Muscle layer of colon (tissue), 2 donors: ENCODE results near the gene GARS1.

Experiments used
- H3K27ac ChIP-seq: one replicate; pipeline ENCODE4 v1.7.0; 2013; ENCODE audit warnings: low read depth, mild to moderate bottlenecking, low read length, moderate library complexity
- H3K27me3 ChIP-seq, 2 donors: one replicate each; pipeline ENCODE4 v1.7.0; 2013; ENCODE audit warnings: low read length in 2 of 2, mild to moderate bottlenecking in 2 of 2; ENCODE audit not compliant: insufficient read depth in 2 of 2, control insufficient read depth in 1 of 2
- H3K36me3 ChIP-seq: one replicate; pipeline ENCODE4 v1.7.0; 2013; ENCODE audit warnings: mild to moderate bottlenecking, low read length; ENCODE audit not compliant: insufficient read depth
- H3K4me1 ChIP-seq: one replicate; pipeline ENCODE4 v1.7.0; 2013; ENCODE audit warnings: mild to moderate bottlenecking, low read length; ENCODE audit not compliant: insufficient read depth
- H3K4me3 ChIP-seq, 2 donors: one replicate each; pipeline ENCODE4 v1.7.0; 2013; ENCODE audit warnings: low read length in 2 of 2, low read depth in 1 of 2, mild to moderate bottlenecking in 1 of 2, moderate library complexity in 1 of 2
- H3K9ac ChIP-seq: one replicate; pipeline ENCODE4 v1.7.0; 2013; ENCODE audit warnings: low read length
- H3K9me3 ChIP-seq: one replicate; pipeline ENCODE4 v1.7.0; 2013; ENCODE audit warnings: mild to moderate bottlenecking, low read length
- donor health status: abdominal sarcoma.
- donor health status: Adenocarcinoma of cecum.

The GARS1 gene

GRCh38 chr7:30594540-30595435 lies at the start of gene GARS1:
TSS of gene GARS1 (plus strand) at chr7:30594878. CDS start at chr7:30594922, 44 bp downstream.
- H3K27me3 ChIP-seq, result no peaks in the 10 kb centered on the region
- peaks cover 8% of the 10 kb centered on the region for H3K36me3 ChIP-seq
- peaks cover 11% of the 10 kb centered on the region for H3K4me1 ChIP-seq
- H3K9ac ChIP-seq, result peak within 1 kb of the TSS; percentile 97
- no peaks in the 10 kb centered on the region for H3K9me3 ChIP-seq
- H3K27ac ChIP-seq, result peak within 1 kb of the TSS; percentile 97
- H3K4me3 ChIP-seq, result peak within 1 kb of the TSS; percentile 92 to 97

GRCh38 chr7:30545791-30546555 lies 48.7 kb upstream of the GARS1 start:
- Histone ChIP-seq H3K27me3 (no peaks in the 10 kb centered on the region), H3K4me3 (no peak overlapping the region), H3K27ac (no peak overlapping the region), H3K4me1 (peaks cover 5% of the 10 kb centered on the region), H3K36me3 (no peaks in the 10 kb centered on the region), H3K9ac (no peak overlapping the region), H3K9me3 (no peaks in the 10 kb centered on the region)

- no peak overlapping the region for H3K27ac ChIP-seq
- H3K4me1 ChIP-seq, result peaks cover 9% of the 10 kb centered on the region
- no peaks in the 10 kb centered on the region for H3K9me3 ChIP-seq
- H3K9ac ChIP-seq, result no peak overlapping the region
- no peaks in the 10 kb centered on the region for H3K36me3 ChIP-seq
- H3K27me3 ChIP-seq, result no peaks in the 10 kb centered on the region
- H3K4me3 ChIP-seq, result no peak overlapping the region
Observed at GRCh38 chr7:30546596-30546995, 48.1 kb upstream of the GARS1 start.

GRCh38 chr7:30548845-30549244 lies 45.8 kb upstream of the GARS1 start:
- H3K4me1 ChIP-seq, result peaks cover 9% of the 10 kb centered on the region
- no peak overlapping the region for H3K9ac ChIP-seq
- no peaks in the 10 kb centered on the region for H3K36me3 ChIP-seq
- no peaks in the 10 kb centered on the region for H3K27me3 ChIP-seq
- H3K9me3 ChIP-seq, result no peaks in the 10 kb centered on the region
- H3K4me3 ChIP-seq, result no peak overlapping the region
- no peak overlapping the region for H3K27ac ChIP-seq

- Histone ChIP-seq H3K27me3 (no peaks in the 10 kb centered on the region), H3K4me3 (no peak overlapping the region), H3K36me3 (no peaks in the 10 kb centered on the region), H3K9ac (no peak overlapping the region), H3K4me1 (peaks cover 9% of the 10 kb centered on the region), H3K9me3 (no peaks in the 10 kb centered on the region), H3K27ac (no peak overlapping the region)
Observed at GRCh38 chr7:30549931-30550493, 44.7 kb upstream of the GARS1 start.

GRCh38 chr7:30552330-30552729 lies 42.3 kb upstream of the GARS1 start:
- Histone ChIP-seq H3K9ac (no peak overlapping the region), H3K9me3 (no peaks in the 10 kb centered on the region), H3K27me3 (no peaks in the 10 kb centered on the region), H3K36me3 (no peaks in the 10 kb centered on the region), H3K27ac (no peak overlapping the region), H3K4me1 (peaks cover 9% of the 10 kb centered on the region), H3K4me3 (no peak overlapping the region)

- H3K9me3 ChIP-seq, result no peaks in the 10 kb centered on the region
- no peak overlapping the region for H3K4me3 ChIP-seq
- no peaks in the 10 kb centered on the region for H3K36me3 ChIP-seq
- peaks cover 9% of the 10 kb centered on the region for H3K4me1 ChIP-seq
- no peak overlapping the region for H3K9ac ChIP-seq
- no peaks in the 10 kb centered on the region for H3K27me3 ChIP-seq
- no peak overlapping the region for H3K27ac ChIP-seq
Observed at GRCh38 chr7:30553141-30553540, 41.5 kb upstream of the GARS1 start.

- Histone ChIP-seq H3K36me3 (no peaks in the 10 kb centered on the region), H3K9me3 (no peaks in the 10 kb centered on the region), H3K27ac (no peak overlapping the region)
Observed at GRCh38 chr7:30553546-30553945, 41.1 kb upstream of the GARS1 start.

GRCh38 chr7:30555525-30555924 lies 39.2 kb upstream of the GARS1 start:
- H3K4me1 ChIP-seq, result peaks cover 9% of the 10 kb centered on the region
- no peak overlapping the region for H3K9ac ChIP-seq
- no peaks in the 10 kb centered on the region for H3K27me3 ChIP-seq
- no peak overlapping the region for H3K27ac ChIP-seq
- H3K36me3 ChIP-seq, result no peaks in the 10 kb centered on the region
- no peaks in the 10 kb centered on the region for H3K9me3 ChIP-seq
- no peak overlapping the region for H3K4me3 ChIP-seq

More at GRCh38 chr7:30553546-30553945, 41.1 kb upstream of the GARS1 start:
- Histone ChIP-seq H3K9ac (no peak overlapping the region), H3K27me3 (no peaks in the 10 kb centered on the region), H3K4me1 (peaks cover 9% of the 10 kb centered on the region), H3K4me3 (no peak overlapping the region)

- Histone ChIP-seq H3K9me3 (no peaks in the 10 kb centered on the region), H3K9ac (no peak overlapping the region), H3K27ac (no peak overlapping the region), H3K27me3 (no peaks in the 10 kb centered on the region), H3K4me3 (no peak overlapping the region), H3K36me3 (peaks cover 5% of the 10 kb centered on the region), H3K4me1 (no peaks in the 10 kb centered on the region)
Observed at GRCh38 chr7:30556840-30557239, 37.8 kb upstream of the GARS1 start.

GRCh38 chr7:30557245-30557644 lies 37.4 kb upstream of the GARS1 start:
- no peak overlapping the region for H3K27ac ChIP-seq
- no peak overlapping the region for H3K4me3 ChIP-seq
- H3K9me3 ChIP-seq, result no peaks in the 10 kb centered on the region
- H3K27me3 ChIP-seq, result no peaks in the 10 kb centered on the region
- H3K36me3 ChIP-seq, result peaks cover 5% of the 10 kb centered on the region
- no peak overlapping the region for H3K9ac ChIP-seq
- H3K4me1 ChIP-seq, result no peaks in the 10 kb centered on the region
